Transverse colon (tissue), 4 donors: ENCODE results near the gene RPL36A. TPM values are rescaled to one million over a fixed set of nuclear protein-coding genes. Genes with fewer than 3 reads are reported as not detected.

ENCODE experiments used
- DNase-seq: peaks from one replicate; pipeline ENCODE4 v3.0.0-alpha.2; 2019
- H3K27ac ChIP-seq, 4 donors: fragments of 200-600 bp; sonication (generic); 2 replicates each; pipeline ENCODE4 v1.5.1; 2016 to 2018; ENCODE audit warnings: inconsistent platforms in 4 of 4
- H3K27me3 ChIP-seq: fragments of 200-600 bp; sonication (generic); 2 replicates; pipeline ENCODE4 v1.5.1; 2017; ENCODE audit warnings: inconsistent platforms
- H3K36me3 ChIP-seq, 4 donors: fragments of 200-600 bp; sonication (generic); 2 replicates each; pipeline ENCODE4 v1.5.1; 2017 to 2019; ENCODE audit warnings: inconsistent platforms in 4 of 4
- H3K4me1 ChIP-seq, 4 donors: fragments of 200-600 bp; sonication (generic); 2 replicates each; pipeline ENCODE4 v1.5.1; 2017 to 2020; ENCODE audit warnings: inconsistent platforms in 4 of 4
- H3K4me3 ChIP-seq, 4 donors: fragments of 200-600 bp; sonication (generic); 1 replicate in 1 of 4; 2 replicates in 3 of 4; pipeline versions ENCODE4 v1.5.1 to v1.6.1; 2017 to 2019; ENCODE audit warnings: inconsistent platforms in 4 of 4
- H3K9me3 ChIP-seq, 2 donors: fragments of 200-600 bp; sonication (generic); 2 replicates each; pipeline ENCODE4 v1.5.1; 2017 to 2019; ENCODE audit warnings: inconsistent platforms in 2 of 2
- CTCF ChIP-seq, 5 experiments: fragments of 200-600 bp in 3 of 5; fragments of 450-650 bp in 2 of 5; sonication (generic) in 3 of 5; IDR thresholded peaks; 1 replicate in 2 of 5; 2 replicates in 3 of 5; pipeline ENCODE4 v1.5.1; 2016 to 2017; ENCODE audit warnings: antibody characterized with exemption in 5 of 5, inconsistent platforms in 3 of 5, mild to moderate bottlenecking in 2 of 5, moderate library complexity in 1 of 5
- EP300 ChIP-seq: sonication (generic); formaldehyde crosslinking; IDR thresholded peaks from one replicate; pipeline ENCODE4 v1.6.1; 2017; ENCODE audit warnings: antibody characterized with exemption, low read depth
- POLR2A ChIP-seq: fragments of 450-650 bp; IDR thresholded peaks from one replicate; pipeline ENCODE4 v1.6.1; 2016; ENCODE audit warnings: antibody characterized with exemption, mild to moderate bottlenecking, moderate library complexity
- POLR2AphosphoS5 ChIP-seq, 3 donors: sonication (generic); formaldehyde crosslinking; IDR thresholded peaks; one replicate each; pipeline ENCODE4 v1.6.1; 2016; ENCODE audit warnings: antibody characterized with exemption in 3 of 3
- WGBS, 2 donors: methylation state at CpG; one replicate each; pipeline ENCODE4 v1.1.5; 2018; ENCODE audit warnings: low coverage in 1 of 2; 5-methylcytosine and 5-hydroxymethylcytosine counted together
- in situ Hi-C, 4 donors: fragments of 200-750 bp; cut with MboI; loops; one replicate each; pipeline versions ENCODE4 v1.15.0 to v1.15.1; 2017; ENCODE audit warnings: low sequenced_read_pairs in 3 of 4, low pct_ligation_motif_present in 1 of 4, low pct_unique_long_range_greater_than_20kb in 1 of 4
- intact Hi-C: fragments of 100-400 bp; cut with DNase I; formaldehyde crosslinking; loops from one replicate; pipeline ENCODE4 v1.15.1; 2023; ENCODE audit warnings: low total_unique reads
- total RNA-seq, 4 donors: library from RNA; depleted of rRNA; stranded (reverse); fragments of >200 nt; gene quantifications; one replicate each; pipeline ENCODE4 v1.1.0, GENCODE V29; 2016

The RPL36A gene
- total RNA-seq, 4 donors from 2014 or later: 227 to 838 (median 617) TPM

- no peak for TF ChIP-seq CTCF (IDR thresholded peaks at IDR 0.05)
- no peak for TF ChIP-seq POLR2A
- no peak for TF ChIP-seq EP300
- no peak for TF ChIP-seq POLR2AphosphoS5 (IDR thresholded peaks at IDR 0.05)
- Histone ChIP-seq H3K4me1 (no peaks in the 10 kb centered on the region), H3K9me3 (no peaks in the 10 kb centered on the region), H3K27ac (no peak overlapping the region), H3K36me3 (no peaks in the 10 kb centered on the region), H3K27me3 (no peaks in the 10 kb centered on the region), H3K4me3 (no peak overlapping the region)
- intact Hi-C loops: no loop called here
- DNase-seq: no peak
- 54 to 56% methylated on average over 2 to 3 of the region's 3 CpGs for WGBS, 2 donors
- in situ Hi-C loops: no loop called here
These were observed 19.8 kb upstream of the RPL36A start for GRCh38 chrX:101370888-101371504.

DNA sequence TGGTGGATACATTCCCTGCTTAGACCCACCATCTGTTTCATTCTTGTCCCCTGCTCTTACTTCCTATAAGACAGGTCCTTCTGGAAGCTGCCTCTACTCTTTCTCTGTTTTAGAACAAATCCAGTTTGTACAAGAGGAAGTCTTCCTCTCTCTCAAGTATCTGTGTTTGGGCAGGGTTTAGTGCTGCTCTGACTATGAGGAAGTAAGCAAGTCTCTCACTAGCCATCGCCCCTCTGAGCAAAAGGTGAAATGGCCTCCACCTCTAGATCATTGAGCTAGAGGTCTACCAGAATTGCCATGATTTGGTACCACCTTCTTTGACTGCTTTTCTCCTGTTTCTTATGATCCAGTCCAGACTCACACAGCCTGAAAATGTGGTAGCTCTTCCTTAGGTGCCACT lies 13.3 kb upstream of the RPL36A start:
- no peaks in the 10 kb centered on the region for H3K4me1 ChIP-seq
- TF ChIP-seq POLR2AphosphoS5 (IDR thresholded peaks at IDR 0.05): no peak
- no peak for TF ChIP-seq EP300
- TF ChIP-seq POLR2A: no peak
- no peak for TF ChIP-seq CTCF (IDR thresholded peaks at IDR 0.05)
- WGBS, 2 donors: 40% methylated on average over 1 of the region's 1 CpG; no CpG with 5 or more reads in 1 of the 2 donors
- no peak for DNase-seq
- no peaks in the 10 kb centered on the region for H3K27me3 ChIP-seq
- H3K36me3 ChIP-seq: no peaks in the 10 kb centered on the region
- in situ Hi-C loops (no loop called here), intact Hi-C loops (no loop called here)
- H3K4me3 ChIP-seq: no peak overlapping the region
- no peaks in the 10 kb centered on the region for H3K9me3 ChIP-seq
- H3K27ac ChIP-seq: no peak overlapping the region

GRCh38 chrX:101383679-101384205 lies 7.1 kb upstream of the RPL36A start:
- no peak overlapping the region for H3K4me3 ChIP-seq
- TF ChIP-seq POLR2AphosphoS5 (IDR thresholded peaks at IDR 0.05) (no peak), CTCF (IDR thresholded peaks at IDR 0.05) (no peak), EP300 (no peak), POLR2A (no peak)
- intact Hi-C loops: no loop called here
- no peaks in the 10 kb centered on the region for H3K27me3 ChIP-seq
- H3K4me1 ChIP-seq: no peaks in the 10 kb centered on the region
- WGBS, 2 donors: 60% methylated on average over 4 of the region's 4 CpGs; no CpG with 5 or more reads in 1 of the 2 donors
- peak; percentile 26 for DNase-seq
- no peaks in the 10 kb centered on the region for H3K36me3 ChIP-seq
- in situ Hi-C loops: no loop called here
- no peak overlapping the region for H3K27ac ChIP-seq
- no peaks in the 10 kb centered on the region for H3K9me3 ChIP-seq

- intact Hi-C loops: no loop called here
- Histone ChIP-seq H3K27me3 (no peaks in the 10 kb centered on the region), H3K4me3 (no peak overlapping the region), H3K27ac (peak overlapping the region in 2 of 4 donors; percentile 18 to 59), H3K4me1 (no peaks in the 10 kb centered on the region), H3K36me3 (no peaks in the 10 kb centered on the region), H3K9me3 (no peaks in the 10 kb centered on the region)
- 67 to 71% methylated on average over 2 to 7 of the region's 7 CpGs for WGBS, 2 donors
- no peak for TF ChIP-seq CTCF (IDR thresholded peaks at IDR 0.05)
- TF ChIP-seq POLR2A: no peak
- no peak for TF ChIP-seq POLR2AphosphoS5 (IDR thresholded peaks at IDR 0.05)
- no peak for TF ChIP-seq EP300
- DNase-seq: no peak
- in situ Hi-C loops: no loop called here
These were observed 5.7 kb upstream of the RPL36A start for GRCh38 chrX:101385026-101385684.
